ENCODE data around the gene JMJD4.

Gene JMJD4

GRCh38 chr1:227769936-227770494, 34.9 kb upstream of the JMJD4 start:
- TF ChIP-seq EZH2 (IDR thresholded peaks at IDR 0.05; ENCODE audit: borderline replicate concordance, low read depth, low read length, severe bottlenecking), result no peak
- TF ChIP-seq, protein P1, sequence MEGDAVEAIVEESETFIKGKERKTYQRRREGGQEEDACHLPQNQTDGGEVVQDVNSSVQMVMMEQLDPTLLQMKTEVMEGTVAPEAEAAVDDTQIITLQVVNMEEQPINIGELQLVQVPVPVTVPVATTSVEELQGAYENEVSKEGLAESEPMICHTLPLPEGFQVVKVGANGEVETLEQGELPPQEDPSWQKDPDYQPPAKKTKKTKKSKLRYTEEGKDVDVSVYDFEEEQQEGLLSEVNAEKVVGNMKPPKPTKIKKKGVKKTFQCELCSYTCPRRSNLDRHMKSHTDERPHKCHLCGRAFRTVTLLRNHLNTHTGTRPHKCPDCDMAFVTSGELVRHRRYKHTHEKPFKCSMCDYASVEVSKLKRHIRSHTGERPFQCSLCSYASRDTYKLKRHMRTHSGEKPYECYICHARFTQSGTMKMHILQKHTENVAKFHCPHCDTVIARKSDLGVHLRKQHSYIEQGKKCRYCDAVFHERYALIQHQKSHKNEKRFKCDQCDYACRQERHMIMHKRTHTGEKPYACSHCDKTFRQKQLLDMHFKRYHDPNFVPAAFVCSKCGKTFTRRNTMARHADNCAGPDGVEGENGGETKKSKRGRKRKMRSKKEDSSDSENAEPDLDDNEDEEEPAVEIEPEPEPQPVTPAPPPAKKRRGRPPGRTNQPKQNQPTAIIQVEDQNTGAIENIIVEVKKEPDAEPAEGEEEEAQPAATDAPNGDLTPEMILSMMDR (IDR thresholded peaks at IDR 0.05; ENCODE audit: borderline replicate concordance, extremely low read depth, low read length, poor library complexity, severe bottlenecking), result no peak
- H3K4me1 ChIP-seq (ENCODE audit: insufficient read depth, low read length), result no peaks in the 10 kb centered on the region; the same call in 1 of the 2 replicates
- ATAC-seq (ENCODE audit: insufficient read depth, low read depth) (no peak), DNase-seq (no peak)
- H3K79me2 ChIP-seq (ENCODE audit: insufficient read depth, low read length), result no peaks in the 10 kb centered on the region
- no peaks in the 10 kb centered on the region for H3K9me3 ChIP-seq (ENCODE audit: insufficient read depth, low read length, severe bottlenecking)
- no peak overlapping the region for H2AFZ ChIP-seq (ENCODE audit: low read depth, low read length)
- H3K4me3 ChIP-seq (ENCODE audit: low read depth in 1 of 2, low read length in 2 of 2), result no peak overlapping the region
- H3K27me3 ChIP-seq (ENCODE audit: insufficient read depth, low read length, poor library complexity), result no peaks in the 10 kb centered on the region
- no peak overlapping the region for H3K4me2 ChIP-seq (ENCODE audit: insufficient read depth, low read length)
- H3K27ac ChIP-seq (ENCODE audit: low read length), result no peak overlapping the region
- peaks cover 73% of the 10 kb centered on the region for H3K36me3 ChIP-seq (ENCODE audit: insufficient read depth, low read length)
- H3K9ac ChIP-seq (ENCODE audit: low read depth, low read length), result no peak overlapping the region
- peaks cover 15% of the 10 kb centered on the region for H4K20me1 ChIP-seq (ENCODE audit: insufficient read depth, low read length)

- DNase-seq, result no peak
- Histone ChIP-seq H3K9ac (ENCODE audit: low read depth, low read length) (no peak overlapping the region), H3K36me3 (ENCODE audit: insufficient read depth, low read length) (peaks cover 72% of the 10 kb centered on the region), H3K4me1 (ENCODE audit: insufficient read depth, low read length) (no peaks in the 10 kb centered on the region; the same call in 1 of the 2 replicates), H3K27ac (ENCODE audit: low read length) (no peak overlapping the region), H4K20me1 (ENCODE audit: insufficient read depth, low read length) (peaks cover 15% of the 10 kb centered on the region), H3K9me3 (ENCODE audit: insufficient read depth, low read length, severe bottlenecking) (no peaks in the 10 kb centered on the region), H2AFZ (ENCODE audit: low read depth, low read length) (no peak overlapping the region), H3K27me3 (ENCODE audit: insufficient read depth, low read length, poor library complexity) (no peaks in the 10 kb centered on the region), H3K79me2 (ENCODE audit: insufficient read depth, low read length) (no peaks in the 10 kb centered on the region), H3K4me3 (ENCODE audit: low read depth in 1 of 2, low read length in 2 of 2) (no peak overlapping the region), H3K4me2 (ENCODE audit: insufficient read depth, low read length) (no peak overlapping the region)
- no peak for ATAC-seq (ENCODE audit: insufficient read depth, low read depth)
- TF ChIP-seq, protein P1 (IDR thresholded peaks at IDR 0.05; ENCODE audit: borderline replicate concordance, extremely low read depth, low read length, poor library complexity, severe bottlenecking), result no peak
- TF ChIP-seq EZH2 (IDR thresholded peaks at IDR 0.05; ENCODE audit: borderline replicate concordance, low read depth, low read length, severe bottlenecking), result no peak
Measured at GRCh38 chr1:227769047-227769935, 34.2 kb upstream of the JMJD4 start.

DNA sequence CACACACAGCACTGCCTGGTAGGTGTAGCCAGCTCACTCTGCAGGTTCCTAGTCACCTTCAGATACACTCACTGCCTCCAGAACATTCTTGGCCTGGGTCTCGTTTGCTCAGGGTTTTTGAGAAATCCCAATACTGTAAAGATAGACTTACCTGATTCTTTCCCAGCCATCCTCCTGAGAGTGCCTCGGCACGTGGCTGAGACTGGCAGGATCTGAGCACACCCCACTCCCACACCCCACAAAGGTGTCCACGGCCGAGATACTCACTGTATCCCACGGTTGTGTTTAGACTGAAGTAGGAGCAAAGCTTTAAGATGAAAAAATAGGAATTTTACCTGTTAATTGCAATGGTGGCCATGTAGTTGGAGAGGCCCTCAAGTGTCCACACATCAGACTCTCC, 33.5 kb upstream of the JMJD4 start:
- no peak for ATAC-seq (ENCODE audit: insufficient read depth, low read depth)
- Histone ChIP-seq H3K4me1 (ENCODE audit: insufficient read depth, low read length) (no peaks in the 10 kb centered on the region; the same call in 1 of the 2 replicates), H4K20me1 (ENCODE audit: insufficient read depth, low read length) (peaks cover 19% of the 10 kb centered on the region), H2AFZ (ENCODE audit: low read depth, low read length) (no peak overlapping the region), H3K36me3 (ENCODE audit: insufficient read depth, low read length) (peaks cover 72% of the 10 kb centered on the region), H3K4me2 (ENCODE audit: insufficient read depth, low read length) (no peak overlapping the region), H3K27ac (ENCODE audit: low read length) (no peak overlapping the region), H3K27me3 (ENCODE audit: insufficient read depth, low read length, poor library complexity) (no peaks in the 10 kb centered on the region), H3K4me3 (ENCODE audit: low read depth in 1 of 2, low read length in 2 of 2) (no peak overlapping the region), H3K9me3 (ENCODE audit: insufficient read depth, low read length, severe bottlenecking) (no peaks in the 10 kb centered on the region), H3K9ac (ENCODE audit: low read depth, low read length) (no peak overlapping the region), H3K79me2 (ENCODE audit: insufficient read depth, low read length) (peaks cover under 1% of the 10 kb centered on the region)
- DNase-seq, result no peak
- TF ChIP-seq, protein P1 (IDR thresholded peaks at IDR 0.05; ENCODE audit: borderline replicate concordance, extremely low read depth, low read length, poor library complexity, severe bottlenecking), result no peak
- TF ChIP-seq EZH2 (IDR thresholded peaks at IDR 0.05; ENCODE audit: borderline replicate concordance, low read depth, low read length, severe bottlenecking), result no peak

Measured in DND-41 (cell line).